HUDEP-2 (cell line): Measurements from ENCODE around the gene CHRND.
A peak's percentile ranks its signal among the peaks of the same experiment; 100 is the strongest.

Experiments
- DNase-seq, 76 experiments: peaks; one replicate each; lab custom pipeline; 2025; ENCODE audit not compliant: unreplicated experiment in 76 of 76; lab: John Stamatoyannopoulos, UW

Gene CHRND

GRCh38 chr2:232541195-232541960 is 15.4 kb downstream of the CHRND start:
- peak in 16 of 76 experiments; percentile 3 to 60 (median 20) for DNase-seq

GRCh38 chr2:232541961-232542714 is 16.2 kb downstream of the CHRND start:
- DNase-seq, result no peak

GRCh38 chr2:232542715-232543467 is 16.9 kb downstream of the CHRND start:
- no peak for DNase-seq

- no peak for DNase-seq
These were observed 17.5 kb downstream of the CHRND start for GRCh38 chr2:232543491-232543890.

- no peak for DNase-seq
These were observed 18.1 kb downstream of the CHRND start for GRCh38 chr2:232543928-232544631.

GRCh38 chr2:232544674-232545073 is 18.7 kb downstream of the CHRND start:
- DNase-seq, result no peak

GRCh38 chr2:232545511-232546375 is 19.8 kb downstream of the CHRND start:
- peak in 2 of 76 experiments; percentile 7 to 32 for DNase-seq

GRCh38 chr2:232547991-232548390 is 22.0 kb downstream of the CHRND start:
- no peak for DNase-seq

GRCh38 chr2:232549655-232550353 is 23.8 kb downstream of the CHRND start:
- DNase-seq, result peak in 4 of 76 experiments; percentile 41 to 63 (median 42)

- peak; percentile 15 to 94 (median 84) for DNase-seq
These were observed 24.6 kb downstream of the CHRND start, which contains the start of the genes EIF4E2 and TIGD1 for GRCh38 chr2:232550354-232551249. EIF4E2 (plus strand) TSS chr2:232550689; CDS start chr2:232550725, 36 bp downstream. TIGD1 (minus strand) TSS chr2:232550557; CDS start chr2:232549882, 675 bp downstream.

- no peak for DNase-seq
These were observed 25.3 kb downstream of the CHRND start for GRCh38 chr2:232551250-232551638.

GRCh38 chr2:232551776-232552175 is 25.8 kb downstream of the CHRND start:
- no peak for DNase-seq

GRCh38 chr2:232556426-232556825 is 30.5 kb downstream of the CHRND start:
- no peak for DNase-seq

- no peak for DNase-seq
These were observed 36.7 kb downstream of the CHRND start for GRCh38 chr2:232562515-232563151.

- DNase-seq, result no peak
These were observed 37.6 kb downstream of the CHRND start for GRCh38 chr2:232563580-232563979.

- DNase-seq, result peak in 7 of 76 experiments; percentile 6 to 56 (median 18)
These were observed 41.8 kb downstream of the CHRND start for GRCh38 chr2:232567721-232568120.

GRCh38 chr2:232568161-232568560 is 42.2 kb downstream of the CHRND start:
- DNase-seq, result peak in 68 of 76 experiments; percentile 9 to 77 (median 44)
